Measurements from ENCODE around the gene FLNB. TPM values are rescaled to one million over a fixed set of nuclear protein-coding genes. Genes with fewer than 3 reads are reported as not detected.

Gene FLNB
- total and polyA plus RNA-seq, 2 of the 8 experiments (the other 6 are each of a cell fraction or from before 2014, with no cell fraction given), result 72.3 to 118 TPM

GRCh38 chr3:58137306-58137705 is 129.1 kb downstream of the FLNB start:
- POLR2A ChIA-PET (ENCODE audit: partially characterized antibody), result interaction anchor here (0.9 kb wide), 1 partner anchor 993 kb away, joined by 3 read pairs; no protein-coding TSS in a partner anchor
- no peak overlapping the region for H3K4ac ChIP-seq (replicated peaks; ENCODE audit: insufficient read length, low read depth, low read length)
- H3K4me3 ChIP-seq (ENCODE audit: extremely low read depth in 1 of 4, insufficient read depth in 2 of 4, low read depth in 3 of 4, low read length in 4 of 4), result no peak overlapping the region
- no peak overlapping the region for H2AFZ ChIP-seq (ENCODE audit: low read length)
- no peak overlapping the region for H3K27ac ChIP-seq (ENCODE audit: low read depth, low read length)
- WGBS, 2 experiments (ENCODE audit: extremely low coverage in 1 of 2, insufficient coverage in 1 of 2, insufficient read length in 1 of 2, insufficient replicate concordance in 2 of 2, low coverage in 1 of 2, low lambda C conversion rate in 2 of 2, missing lambda C conversion rate in 1 of 2), result 94% methylated on average over 4 of the region's 4 CpGs; no CpG with 5 or more reads in 1 of the 2 experiments
- no peak for DNase-seq (ENCODE audit: low read depth in 1 of 2, low spot score in 2 of 2)
- H3K23ac ChIP-seq (ENCODE audit: insufficient read length), result no peak overlapping the region
- no peak overlapping the region for H2BK120ac ChIP-seq (replicated peaks; ENCODE audit: low read depth, low read length)
- no peak overlapping the region for H3K4me2 ChIP-seq (ENCODE audit: insufficient read depth in 1 of 2, low read depth in 2 of 2, low read length in 2 of 2)
- H3K23me2 ChIP-seq (ENCODE audit: low read depth, low read length), result peaks cover 2% of the 10 kb centered on the region; the same call in 1 of the 2 replicates
- no peak overlapping the region for H3K9ac ChIP-seq (replicated peaks in 1 of 4; ENCODE audit: extremely low read depth in 1 of 4, low read depth in 3 of 4, low read length in 3 of 4)
- no peak overlapping the region for H3K56ac ChIP-seq (replicated peaks; ENCODE audit: insufficient read length, low read depth, low read length)
- H4K5ac ChIP-seq (ENCODE audit: insufficient read length, low read depth, low read length), result no peak overlapping the region
- H3K36me3 ChIP-seq (ENCODE audit: control insufficient read depth in 2 of 4, insufficient read depth in 4 of 4, low read length in 3 of 4), result peaks cover 13 to 69% (median 63%) of the 10 kb centered on the region in 4 experiments; a peak in 7 of 8 replicates
- peaks cover 0 to 6% of the 10 kb centered on the region in 2 experiments for H4K20me1 ChIP-seq (replicated peaks in 1 of 2; ENCODE audit: control insufficient read depth in 1 of 2, insufficient read depth in 2 of 2, low read length in 2 of 2)
- CTCF ChIA-PET (ENCODE audit: partially characterized antibody), result interaction anchor here (0.7 to 3.1 kb wide), 4 partner anchors 29 to 175 kb away, joined by 4 to 11 read pairs (median 5); partner anchors contain the start of gene FLNB
- no peak overlapping the region for H2BK20ac ChIP-seq (ENCODE audit: low read length)
- H3K4me1 ChIP-seq (replicated peaks in 1 of 4; ENCODE audit: control insufficient read depth in 3 of 4, insufficient read depth in 4 of 4, low read length in 3 of 4), result no peaks in the 10 kb centered on the region
- H3K27me3 ChIP-seq (replicated peaks in 1 of 4; ENCODE audit: control insufficient read depth in 3 of 4, extremely low read depth in 1 of 4, insufficient read depth in 3 of 4, low read length in 3 of 4), result no peaks in the 10 kb centered on the region
- H3K14ac ChIP-seq (ENCODE audit: insufficient read length), result no peak overlapping the region
- no peak overlapping the region for H2BK5ac ChIP-seq (ENCODE audit: low read depth, low read length)
- H3K9me3 ChIP-seq (ENCODE audit: insufficient read depth in 2 of 2, low read depth in 1 of 2, low read length in 1 of 2), result no peaks in the 10 kb centered on the region
- H2BK15ac ChIP-seq (ENCODE audit: low read length), result no peak overlapping the region
- no peak overlapping the region for H2AK5ac ChIP-seq (ENCODE audit: low read depth, low read length)
- no peak overlapping the region for H3K18ac ChIP-seq (ENCODE audit: extremely low read depth, low read length)
- H4K91ac ChIP-seq (replicated peaks; ENCODE audit: insufficient read length, low read length), result no peak overlapping the region
- no peaks in the 10 kb centered on the region; the same call in 1 of the 2 replicates for H3K79me1 ChIP-seq (ENCODE audit: low read depth, low read length)
- no peak overlapping the region for H4K8ac ChIP-seq (ENCODE audit: extremely low read depth, insufficient read depth, low read length)
- no peak overlapping the region for H2BK12ac ChIP-seq (ENCODE audit: low read depth, low read length)
- no peak for FAIRE-seq
- no peaks in the 10 kb centered on the region for H3K79me2 ChIP-seq (ENCODE audit: control insufficient read depth in 1 of 2, insufficient read depth in 2 of 2, low read length in 2 of 2)
- TF ChIP-seq HDAC6 (IDR thresholded peaks at IDR 0.05; ENCODE audit: low read depth, low read length) (no peak), HDAC2 (IDR thresholded peaks at IDR 0.05; ENCODE audit: borderline replicate concordance in 1 of 2, low read depth in 2 of 2, low read length in 2 of 2) (no peak), NANOG (IDR thresholded peaks at IDR 0.05; ENCODE audit: insufficient read depth, low read depth, low read length, poor library complexity, severe bottlenecking) (no peak), SIN3A (conservative IDR thresholded peaks at IDR 0.05 in 1 of 2, IDR thresholded peaks at IDR 0.05 in 1 of 2; ENCODE audit: low read depth in 1 of 2, low read length in 2 of 2) (no peak), ATF2 (IDR thresholded peaks at IDR 0.05; ENCODE audit: low read length) (no peak), POLR2A (IDR thresholded peaks at IDR 0.05; ENCODE audit: control extremely low read depth in 1 of 2, low read depth in 2 of 2, low read length in 2 of 2) (no peak), SP2 (IDR thresholded peaks at IDR 0.05; ENCODE audit: low read length) (no peak), BRCA1 (IDR thresholded peaks at IDR 0.05; ENCODE audit: low read depth, low read length) (no peak), RBBP5 (IDR thresholded peaks at IDR 0.05; ENCODE audit: borderline replicate concordance, low read depth, low read length) (no peak), KDM4A (IDR thresholded peaks at IDR 0.05; ENCODE audit: low read depth, low read length, severe bottlenecking) (no peak), SP1 (IDR thresholded peaks at IDR 0.05; ENCODE audit: low read depth, low read length) (no peak)
